Measurements from ENCODE around the gene S100A14. TPM values are rescaled to one million over a fixed set of nuclear protein-coding genes. Genes with fewer than 3 reads are reported as not detected.

The S100A14 gene
- total RNA-seq, 6 experiments from 2014 or later = 0.54 TPM; not detected in 5

GRCh38 chr1:153570874-153571273 lies 45.3 kb downstream of the S100A14 start:
- no peak for DNase-seq
- Mint-ChIP-seq H3K9me3 (no peaks in the 10 kb centered on the region), H3K27ac (no peak overlapping the region; the same call in 1 of the 2 replicates), H3K4me3 (no peak overlapping the region), H3K36me3 (ENCODE audit: low read depth) (no peaks in the 10 kb centered on the region), H3K4me1 (ENCODE audit: low read depth) (peaks cover 63% of the 10 kb centered on the region), H3K27me3 (ENCODE audit: insufficient read depth) (no peaks in the 10 kb centered on the region; the same call in none of the 2 replicates)
- no peak for TF ChIP-seq CTCF (IDR thresholded peaks at IDR 0.05)

- no peak for TF ChIP-seq CTCF (IDR thresholded peaks at IDR 0.05)
- H3K27me3 Mint-ChIP-seq (ENCODE audit: insufficient read depth) = peaks cover 1% of the 10 kb centered on the region
- H3K27ac Mint-ChIP-seq = no peak overlapping the region
- H3K9me3 Mint-ChIP-seq = no peaks in the 10 kb centered on the region
- H3K36me3 Mint-ChIP-seq (ENCODE audit: low read depth) = no peaks in the 10 kb centered on the region
- no peak overlapping the region for H3K4me3 Mint-ChIP-seq
- DNase-seq = no peak
- H3K4me1 Mint-ChIP-seq (ENCODE audit: low read depth) = peaks cover 73% of the 10 kb centered on the region
Measured at GRCh38 chr1:153569465-153569864, 46.7 kb downstream of the S100A14 start.

GRCh38 chr1:153568367-153569099 lies 47.6 kb downstream of the S100A14 start:
- peak; percentile 85 for DNase-seq
- no peaks in the 10 kb centered on the region for H3K36me3 Mint-ChIP-seq (ENCODE audit: low read depth)
- peak overlapping the region; percentile 68 for H3K4me3 Mint-ChIP-seq
- H3K4me1 Mint-ChIP-seq (ENCODE audit: low read depth) = peaks cover 82% of the 10 kb centered on the region
- H3K27ac Mint-ChIP-seq = peak overlapping the region; percentile 100
- no peaks in the 10 kb centered on the region for H3K9me3 Mint-ChIP-seq
- peak; percentile 100 for TF ChIP-seq CTCF (IDR thresholded peaks at IDR 0.05)
- H3K27me3 Mint-ChIP-seq (ENCODE audit: insufficient read depth) = peaks cover 1% of the 10 kb centered on the region

GRCh38 chr1:153567621-153568366 lies 48.3 kb downstream of the S100A14 start:
- peaks cover 76% of the 10 kb centered on the region for H3K4me1 Mint-ChIP-seq (ENCODE audit: low read depth)
- TF ChIP-seq CTCF (IDR thresholded peaks at IDR 0.05) = no peak
- peak overlapping the region; percentile 68 for H3K4me3 Mint-ChIP-seq
- peaks cover 1% of the 10 kb centered on the region for H3K27me3 Mint-ChIP-seq (ENCODE audit: insufficient read depth)
- peak overlapping the region; percentile 100 for H3K27ac Mint-ChIP-seq
- DNase-seq = no peak
- no peaks in the 10 kb centered on the region for H3K9me3 Mint-ChIP-seq
- H3K36me3 Mint-ChIP-seq (ENCODE audit: low read depth) = no peaks in the 10 kb centered on the region

- H3K9me3 Mint-ChIP-seq = no peaks in the 10 kb centered on the region
- H3K27ac Mint-ChIP-seq = peak overlapping the region; percentile 100
- TF ChIP-seq CTCF (IDR thresholded peaks at IDR 0.05) = no peak
- DNase-seq = peak; percentile 97
- peak overlapping the region; percentile 69 for H3K4me3 Mint-ChIP-seq
- peaks cover 1% of the 10 kb centered on the region for H3K27me3 Mint-ChIP-seq (ENCODE audit: insufficient read depth)
- H3K4me1 Mint-ChIP-seq (ENCODE audit: low read depth) = peaks cover 67% of the 10 kb centered on the region
- H3K36me3 Mint-ChIP-seq (ENCODE audit: low read depth) = no peaks in the 10 kb centered on the region
Measured at GRCh38 chr1:153566414-153567371, 49.4 kb downstream of the S100A14 start.

Measured in HFFc6 (cell line).